SK-N-SH treated with all-trans-retinoic acid at 6 μM for 48 hours (cell line): ENCODE measurements around the gene GTF3C4.

ENCODE experiments used
- ATAC-seq: fragments of 200-7000 bp; cut with Tn5 transposase; 3 replicates; pipeline ENCODE4 v1.9.1; 2020; ENCODE audit warnings: mild to moderate bottlenecking, moderate library complexity
- ARNTL ChIP-seq: fragments of 450-650 bp; formaldehyde crosslinking; IDR thresholded peaks from 2 replicates; pipeline ENCODE4 v1.5.0; 2020; ENCODE audit warnings: low read depth, mild to moderate bottlenecking, moderate library complexity, borderline replicate concordance
- BACH2 ChIP-seq: fragments of 250-450 bp; sonication (Bioruptor Pico); IDR thresholded peaks from 2 replicates; pipeline ENCODE4 v1.9.0; 2021; ENCODE audit warnings: mild to moderate bottlenecking, borderline replicate concordance
- CSDC2 ChIP-seq: fragments of 250-450 bp; sonication (Bioruptor Pico); IDR thresholded peaks from 2 replicates; pipeline ENCODE4 v1.5.0; 2020; ENCODE audit warnings: mild to moderate bottlenecking, moderate library complexity
- CSRNP3 ChIP-seq: fragments of 250-450 bp; sonication (Bioruptor Pico); IDR thresholded peaks from 2 replicates; pipeline ENCODE4 v1.5.1; 2021; ENCODE audit warnings: mild to moderate bottlenecking, moderate library complexity
- ESRRG ChIP-seq: fragments of 250-450 bp; sonication (Bioruptor Pico); IDR thresholded peaks from 2 replicates; pipeline ENCODE4 v1.6.1; 2021; ENCODE audit warnings: mild to moderate bottlenecking
- GLIS3 ChIP-seq: fragments of 250-450 bp; sonication (Bioruptor Pico); IDR thresholded peaks from 2 replicates; pipeline ENCODE4 v1.5.0; 2020; ENCODE audit warnings: mild to moderate bottlenecking, moderate library complexity
- ISL1 ChIP-seq: fragments of 250-450 bp; sonication (Bioruptor Pico); IDR thresholded peaks from 2 replicates; pipeline ENCODE4 v2.1.2; 2022; ENCODE audit warnings: mild to moderate bottlenecking, moderate library complexity
- OSR1 ChIP-seq: fragments of 250-450 bp; sonication (Bioruptor Pico); IDR thresholded peaks from 2 replicates; pipeline ENCODE4 v1.8.0; 2022; ENCODE audit warnings: moderate library complexity, mild to moderate bottlenecking, inconsistent platforms
- PATZ1 ChIP-seq: fragments of 250-450 bp; sonication (Bioruptor Pico); IDR thresholded peaks from 2 replicates; pipeline ENCODE4 v1.8.0; 2020; ENCODE audit warnings: mild to moderate bottlenecking, moderate library complexity, borderline replicate concordance
- POU6F1 ChIP-seq: fragments of 250-450 bp; sonication (Bioruptor Pico); IDR thresholded peaks from 2 replicates; pipeline ENCODE4 v1.8.0; 2021; ENCODE audit warnings: low read depth, mild to moderate bottlenecking, moderate library complexity, borderline replicate concordance
- PPARA ChIP-seq: fragments of 250-450 bp; sonication (Bioruptor Pico); IDR thresholded peaks from 2 replicates; pipeline ENCODE4 v1.5.0; 2020; ENCODE audit warnings: mild to moderate bottlenecking, borderline replicate concordance
- RARB ChIP-seq: fragments of 250-450 bp; sonication (Bioruptor Pico); IDR thresholded peaks from 2 replicates; pipeline ENCODE4 v1.8.0; 2021; ENCODE audit warnings: mild to moderate bottlenecking, moderate library complexity
- SNAI2 ChIP-seq: fragments of 250-450 bp; sonication (Bioruptor Pico); IDR thresholded peaks from 2 replicates; pipeline ENCODE4 v1.5.0; 2020; ENCODE audit warnings: mild to moderate bottlenecking, moderate library complexity
- TCF4 ChIP-seq: fragments of 250-450 bp; sonication (Bioruptor Pico); IDR thresholded peaks from 2 replicates; pipeline ENCODE4 v1.8.0; 2021; ENCODE audit warnings: mild to moderate bottlenecking, moderate library complexity, borderline replicate concordance
- TOX ChIP-seq: fragments of 250-450 bp; sonication (Bioruptor Pico); IDR thresholded peaks from 2 replicates; pipeline ENCODE4 v1.8.0; 2021; ENCODE audit warnings: mild to moderate bottlenecking, moderate library complexity, borderline replicate concordance
- TSHZ2 ChIP-seq: fragments of 250-450 bp; sonication (Bioruptor Pico); IDR thresholded peaks from 2 replicates; pipeline ENCODE4 v1.5.0; 2020; ENCODE audit warnings: mild to moderate bottlenecking, moderate library complexity
- ZC3H10 ChIP-seq: fragments of 250-450 bp; sonication (Bioruptor Pico); IDR thresholded peaks from 2 replicates; pipeline ENCODE4 v1.5.1; 2021; ENCODE audit warnings: mild to moderate bottlenecking, moderate library complexity
- ZFP3 ChIP-seq: fragments of 250-450 bp; sonication (Bioruptor Pico); IDR thresholded peaks from 2 replicates; pipeline ENCODE4 v1.5.0; 2020; ENCODE audit warnings: mild to moderate bottlenecking, moderate library complexity
- ZFP30 ChIP-seq: fragments of 450-650 bp; formaldehyde crosslinking; IDR thresholded peaks from 2 replicates; pipeline ENCODE4 v1.5.0; 2022; ENCODE audit warnings: mild to moderate bottlenecking, moderate library complexity
- ZNF565 ChIP-seq: fragments of 450-650 bp; formaldehyde crosslinking; conservative IDR thresholded peaks from 2 replicates; pipeline ENCODE4 v1.5.0; 2020; ENCODE audit warnings: low read depth, mild to moderate bottlenecking, moderate library complexity
- ZNF70 ChIP-seq: fragments of 450-650 bp; formaldehyde crosslinking; IDR thresholded peaks from 2 replicates; pipeline ENCODE4 v1.5.0; 2020; ENCODE audit warnings: mild to moderate bottlenecking, moderate library complexity
- ZNF8 ChIP-seq: fragments of 450-650 bp; formaldehyde crosslinking; IDR thresholded peaks from 2 replicates; pipeline ENCODE4 v1.5.0; 2020; ENCODE audit warnings: mild to moderate bottlenecking, moderate library complexity

The GTF3C4 gene

GRCh38 chr9:132677976-132678375, 7.7 kb downstream of the GTF3C4 start:
- no peak for TF ChIP-seq ZNF565 (CRISPR knock-in tag)
- no peak for TF ChIP-seq ZFP3 (CRISPR knock-in tag)
- no peak for TF ChIP-seq GLIS3
- TF ChIP-seq PPARA (CRISPR knock-in tag), result no peak
- no peak for TF ChIP-seq RARB
- TF ChIP-seq ISL1 (CRISPR knock-in tag), result no peak
- ATAC-seq, result no peak

GRCh38 chr9:132679946-132680625, 9.8 kb downstream of the GTF3C4 start:
- ATAC-seq, result no peak
- TF ChIP-seq POU6F1 (CRISPR knock-in tag), result no peak

- ATAC-seq, result no peak
- TF ChIP-seq BACH2 (CRISPR knock-in tag) (no peak), SNAI2 (CRISPR knock-in tag) (no peak), CSDC2 (no peak), OSR1 (CRISPR knock-in tag) (no peak), ZFP30 (CRISPR knock-in tag) (no peak), ESRRG (CRISPR knock-in tag) (no peak), ZC3H10 (no peak), PPARA (CRISPR knock-in tag) (no peak), GLIS3 (no peak), PATZ1 (CRISPR knock-in tag) (no peak), POU6F1 (CRISPR knock-in tag) (no peak), ZNF70 (CRISPR knock-in tag) (no peak), ISL1 (CRISPR knock-in tag) (no peak), RARB (no peak), ZNF565 (CRISPR knock-in tag) (no peak), ZFP3 (CRISPR knock-in tag) (no peak), TCF4 (CRISPR knock-in tag) (no peak), ZNF8 (CRISPR knock-in tag) (no peak)
Measured at GRCh38 chr9:132681561-132681960, 11.3 kb downstream of the GTF3C4 start.

- ATAC-seq, result no peak
- TF ChIP-seq CSDC2, result no peak
- TF ChIP-seq SNAI2 (CRISPR knock-in tag), result no peak
- TF ChIP-seq BACH2 (CRISPR knock-in tag), result no peak
- TF ChIP-seq ZNF70 (CRISPR knock-in tag), result no peak
- no peak for TF ChIP-seq ZC3H10
- no peak for TF ChIP-seq ESRRG (CRISPR knock-in tag)
- TF ChIP-seq ISL1 (CRISPR knock-in tag), result no peak
Measured at GRCh38 chr9:132683873-132684272, 13.6 kb downstream of the GTF3C4 start.

- no peak for ATAC-seq
- TF ChIP-seq ZNF8 (CRISPR knock-in tag), result no peak
- TF ChIP-seq OSR1 (CRISPR knock-in tag), result no peak
- TF ChIP-seq ARNTL (CRISPR knock-in tag), result no peak
- no peak for TF ChIP-seq CSDC2
- no peak for TF ChIP-seq TSHZ2 (CRISPR knock-in tag)
- no peak for TF ChIP-seq ESRRG (CRISPR knock-in tag)
- TF ChIP-seq CSRNP3, result no peak
- no peak for TF ChIP-seq BACH2 (CRISPR knock-in tag)
- TF ChIP-seq GLIS3, result no peak
- TF ChIP-seq TOX (CRISPR knock-in tag), result no peak
- TF ChIP-seq ZFP30 (CRISPR knock-in tag), result no peak
- TF ChIP-seq RARB, result no peak
- TF ChIP-seq ZNF565 (CRISPR knock-in tag), result no peak
- no peak for TF ChIP-seq TCF4 (CRISPR knock-in tag)
- no peak for TF ChIP-seq POU6F1 (CRISPR knock-in tag)
Measured at GRCh38 chr9:132690696-132691095, 20.4 kb downstream of the GTF3C4 start.
